Stimulated activated CD4-positive, alpha-beta T cell treated with anti-CD3 and anti-CD28 coated beads, Interleukin-12 subunit alpha, Interleukin-12 subunit beta, amount 100 ng/mL, for 24 hours (primary cell): ENCODE results near the gene MSRB1.

Experiments
- DNase-seq, 2 experiments: peaks; one replicate each; pipeline ENCODE4 v3.0.0-alpha.2; 2020; ENCODE audit warnings: low read depth in 2 of 2

The MSRB1 gene

DNA sequence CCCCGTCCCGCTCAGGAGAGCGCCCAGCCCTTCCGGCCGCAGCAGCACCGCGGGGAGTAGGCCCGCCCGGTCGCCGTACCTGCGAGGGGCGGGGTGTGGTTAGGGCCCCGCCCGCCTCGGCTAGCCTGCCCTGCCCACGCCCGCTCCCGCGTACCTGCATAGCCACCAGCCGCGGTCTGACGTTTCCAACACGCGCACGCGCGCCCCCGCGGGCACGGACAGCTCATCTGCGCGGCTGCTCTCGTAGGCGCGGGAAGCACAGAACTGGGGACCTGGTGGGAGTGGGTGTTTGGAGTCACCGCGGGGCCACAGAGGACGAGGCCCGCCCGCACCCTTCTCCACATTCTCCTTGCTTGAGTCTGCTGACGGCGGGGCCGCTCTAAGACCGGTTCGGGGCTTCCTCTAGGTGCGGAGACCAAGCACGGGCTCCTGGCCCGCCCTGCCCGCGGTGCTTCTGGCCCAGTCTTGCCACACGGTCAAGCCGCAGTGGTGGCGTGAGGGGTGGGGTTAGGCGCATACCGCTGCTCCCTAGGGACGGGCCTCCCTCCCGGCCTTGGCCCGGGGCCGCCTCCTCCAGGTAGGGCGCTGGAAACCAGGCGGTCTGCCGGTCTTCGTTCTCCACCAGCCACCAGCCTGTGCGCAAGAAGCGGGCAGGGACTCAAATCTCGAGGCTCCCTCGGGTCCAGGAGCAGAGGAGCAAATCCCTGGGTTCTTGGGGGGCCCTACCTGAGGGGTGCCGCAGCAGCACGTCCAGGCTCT lies 36.5 kb upstream of the MSRB1 start:
- no peak for DNase-seq

- no peak for DNase-seq
These were observed 35.6 kb upstream of the MSRB1 start for GRCh38 chr16:1978476-1979120.

DNA sequence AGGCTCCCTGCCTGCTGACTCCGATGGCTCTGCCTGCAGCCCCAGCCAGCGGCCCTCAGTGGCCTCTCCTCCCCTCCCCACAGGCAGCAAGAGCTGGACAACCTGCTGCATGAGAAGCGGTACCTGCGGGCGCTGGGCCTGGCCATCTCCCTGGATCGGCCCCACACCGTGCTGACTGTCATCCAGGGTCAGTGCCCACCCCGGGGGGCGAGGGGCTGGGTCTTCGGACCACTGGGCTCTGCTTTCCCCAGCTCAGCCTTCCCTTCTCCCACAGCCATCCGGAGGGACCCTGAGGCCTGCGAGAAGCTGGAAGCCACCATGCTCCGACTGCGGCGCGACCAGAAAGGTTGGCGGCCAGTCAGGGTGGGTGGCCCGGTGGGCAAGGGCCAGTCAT lies 34.9 kb upstream of the MSRB1 start:
- DNase-seq, result no peak

GRCh38 chr16:1976951-1977874 lies 34.2 kb upstream of the MSRB1 start:
- no peak for DNase-seq

DNA sequence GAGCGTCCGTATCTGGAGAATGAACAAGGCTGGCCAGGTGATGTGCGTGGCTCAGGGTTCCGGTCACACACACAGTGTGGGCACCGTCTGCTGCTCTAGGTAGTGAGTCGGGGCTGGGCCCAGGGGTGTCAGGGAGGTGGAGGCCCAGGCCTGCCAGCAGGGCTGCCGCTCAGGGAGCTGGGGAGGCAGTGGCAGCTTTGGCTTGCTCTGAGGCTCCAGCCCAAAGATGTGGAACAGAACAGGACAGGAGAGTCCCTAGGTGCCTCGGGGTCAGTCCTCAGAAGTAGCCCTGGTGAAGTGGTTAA lies 33.2 kb upstream of the MSRB1 start:
- DNase-seq, result no peak

- DNase-seq, result no peak
These were observed 32.6 kb upstream of the MSRB1 start for GRCh38 chr16:1975432-1976215.

GRCh38 chr16:1974157-1975070 lies 31.4 kb upstream of the MSRB1 start:
- no peak for DNase-seq

DNA sequence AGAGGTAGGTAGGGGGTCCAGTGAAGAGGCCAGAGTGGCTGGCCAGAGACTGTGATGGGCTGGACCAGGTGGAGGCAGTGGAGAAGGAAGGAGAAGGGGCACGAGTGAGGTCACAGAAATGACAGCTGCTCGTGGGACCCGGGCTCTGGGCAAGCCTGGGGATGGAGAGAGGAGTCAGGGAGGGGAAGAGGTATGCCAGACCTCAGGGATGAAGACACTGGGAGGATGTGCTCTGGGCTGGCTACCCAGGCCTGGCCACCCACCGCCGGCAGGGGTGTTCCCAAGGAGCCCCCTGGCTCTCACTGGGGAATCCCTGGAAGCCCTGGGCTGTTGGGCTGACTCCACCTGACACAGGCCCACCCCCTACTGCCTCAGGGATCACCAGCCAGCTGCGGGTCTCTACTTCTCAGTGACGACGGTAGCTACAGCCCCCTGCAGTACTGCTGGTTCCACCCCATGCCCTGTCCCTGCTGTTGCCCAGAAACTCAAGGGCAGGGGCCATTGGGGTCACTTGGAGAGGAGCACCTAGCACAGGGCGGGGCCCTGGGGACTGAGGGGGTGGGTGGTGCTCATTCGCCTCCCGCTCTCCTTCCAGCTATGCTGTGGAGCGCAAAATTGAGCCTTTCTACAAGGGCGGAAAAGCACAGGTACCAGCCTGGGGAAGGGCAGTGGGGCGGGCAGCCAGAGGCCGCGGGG lies 30.6 kb upstream of the MSRB1 start:
- no peak for DNase-seq

DNA sequence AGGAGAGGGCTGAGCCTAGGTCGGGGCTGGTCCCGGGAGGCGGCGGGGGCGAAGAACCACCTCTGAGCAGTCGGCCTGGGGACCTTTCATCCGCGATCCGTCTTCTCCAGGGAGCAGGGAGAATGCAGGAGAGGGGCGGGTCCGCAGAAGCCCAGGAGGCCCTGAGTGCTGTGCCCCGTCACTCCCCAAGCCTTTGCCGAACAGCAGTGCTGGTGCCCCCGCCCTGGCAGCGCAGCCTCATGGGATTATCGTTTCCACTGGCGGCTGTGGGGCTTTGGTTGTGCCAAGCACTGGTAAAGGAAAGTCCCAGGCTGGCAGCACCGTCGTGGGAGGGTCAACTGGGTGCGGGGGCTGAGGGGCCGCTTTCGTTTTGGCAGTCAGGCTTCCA lies 29.5 kb upstream of the MSRB1 start:
- no peak for DNase-seq

DNA sequence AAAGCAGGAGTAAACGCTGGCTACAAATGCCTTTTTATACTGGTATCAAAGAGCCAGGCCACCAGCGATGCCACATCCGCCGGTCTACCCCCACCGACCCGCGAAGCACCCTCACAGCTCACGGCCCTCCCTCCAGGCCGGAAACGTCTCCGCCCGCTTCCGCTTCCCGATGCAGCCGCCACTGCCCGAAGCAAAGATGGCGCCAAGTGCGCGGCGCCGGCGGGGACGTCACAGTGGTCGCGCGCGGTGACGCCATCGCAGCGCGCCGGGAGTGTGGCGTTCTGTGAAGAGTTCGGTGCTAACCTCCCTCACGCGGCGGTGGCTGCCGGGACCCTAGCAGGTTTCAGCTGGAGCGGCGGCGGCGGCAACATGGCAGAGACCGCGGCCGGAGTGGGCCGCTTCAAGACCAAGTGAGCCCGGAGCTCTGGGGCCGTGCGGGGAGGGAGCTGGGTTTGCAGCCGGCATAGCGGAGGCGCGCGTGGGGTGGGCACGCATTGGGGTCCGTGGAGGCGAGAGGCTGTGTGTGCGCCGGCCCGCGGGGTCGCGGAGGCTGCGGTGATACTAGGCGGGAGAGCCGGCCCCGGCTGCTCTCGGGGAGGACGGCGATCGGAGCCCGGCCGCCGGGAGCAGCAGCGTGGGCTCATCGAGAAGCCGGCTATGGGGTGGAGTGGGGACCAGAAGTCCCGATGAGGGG lies 28.9 kb upstream of the MSRB1 start, which contains the start of gene TBL3:
Gene TBL3, plus strand, starts transcription at position 258 of the 694 bp plus-strand sequence. Its CDS starts 112 bp downstream, at position 370.
- DNase-seq, result peak; percentile 93

- no peak for DNase-seq
These were observed 25.4 kb upstream of the MSRB1 start for GRCh38 chr16:1968146-1968953.

- DNase-seq, result no peak
These were observed 23.5 kb upstream of the MSRB1 start, which contains the start of gene RNF151 for GRCh38 chr16:1966460-1966859. TSS of gene RNF151 (plus strand) at chr16:1966856. CDS start at chr16:1966882, 26 bp downstream.

- DNase-seq, result no peak
These were observed 22.5 kb upstream of the MSRB1 start for GRCh38 chr16:1965396-1966001.

GRCh38 chr16:1964506-1965395 lies 21.8 kb upstream of the MSRB1 start, which contains the start of gene RPS2:
TSS of gene RPS2 (minus strand) at chr16:1964826. CDS start at chr16:1964625, 201 bp downstream.
- peak; percentile 94 to 96 for DNase-seq

DNA sequence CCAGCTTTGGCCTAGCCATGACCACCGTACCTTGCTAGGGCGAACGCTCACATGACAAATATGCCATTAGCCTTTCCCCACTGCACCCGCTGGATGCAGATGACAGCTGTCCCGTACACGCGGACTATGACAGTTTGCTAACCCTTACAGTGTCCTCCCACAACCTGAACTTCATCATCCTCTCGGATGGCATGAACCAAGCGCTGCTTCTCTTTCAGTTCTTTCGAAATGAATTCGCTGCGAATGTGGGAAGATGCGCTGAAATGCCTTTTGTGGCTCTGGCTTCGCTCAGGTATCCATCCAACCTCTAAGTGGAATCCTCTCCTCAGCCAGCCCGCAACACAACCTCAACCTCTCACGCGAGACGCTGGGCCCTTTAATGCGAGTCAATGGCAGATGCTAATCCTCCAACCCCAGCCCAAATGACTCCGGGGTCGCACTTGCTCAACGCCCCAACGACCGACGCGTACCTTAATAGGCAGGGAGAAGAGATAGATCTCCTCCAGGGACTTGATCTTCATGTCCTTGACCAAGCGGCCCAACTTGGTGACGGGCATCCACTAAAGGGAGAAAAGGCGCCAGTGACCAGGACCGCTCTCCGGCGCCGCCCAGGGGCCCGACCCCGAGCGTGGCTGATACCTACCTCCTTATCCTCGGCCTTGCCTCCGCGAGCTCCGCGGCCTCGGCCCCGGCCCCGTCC lies 21.0 kb upstream of the MSRB1 start:
- DNase-seq, result no peak
